PFSK-1 (cell line): ENCODE data around the gene MBNL2.

Experiments
- FOXP2 ChIP-seq: optimal IDR thresholded peaks from 2 replicates; pipeline ENCODE3; 2011; ENCODE audit warnings: borderline replicate concordance, control low read depth, inconsistent platforms; ENCODE audit not compliant: insufficient read depth; ENCODE audit errors: extremely low read length, extremely low read depth
- POLR2AphosphoS5 ChIP-seq: IDR thresholded peaks from 2 replicates; pipeline ENCODE4 v1.6.1; 2012; ENCODE audit warnings: low read depth, mild to moderate bottlenecking, control low read depth, low read length, moderate library complexity
- SIN3A ChIP-seq: IDR thresholded peaks from 2 replicates; pipeline ENCODE4 v1.6.1; 2012; ENCODE audit warnings: mild to moderate bottlenecking, low read length, moderate library complexity, borderline replicate concordance; ENCODE audit not compliant: insufficient read depth
- TAF1 ChIP-seq: IDR thresholded peaks from 2 replicates; pipeline ENCODE4 v1.6.1; 2012; ENCODE audit warnings: low read length, control low read depth, borderline replicate concordance; ENCODE audit not compliant: insufficient read depth
- TF ChIP-seq, protein P1 (sequence below), 2 experiments: IDR thresholded peaks; 2 replicates each; pipeline versions ENCODE4 v1.6.1 to v1.8.0; 2011 to 2012; ENCODE audit warnings: low read depth in 2 of 2, low read length in 2 of 2, control low read depth in 1 of 2, inconsistent platforms in 1 of 2, mild to moderate bottlenecking in 1 of 2, moderate library complexity in 1 of 2; ENCODE audit not compliant: insufficient read depth in 1 of 2

The MBNL2 gene

DNA sequence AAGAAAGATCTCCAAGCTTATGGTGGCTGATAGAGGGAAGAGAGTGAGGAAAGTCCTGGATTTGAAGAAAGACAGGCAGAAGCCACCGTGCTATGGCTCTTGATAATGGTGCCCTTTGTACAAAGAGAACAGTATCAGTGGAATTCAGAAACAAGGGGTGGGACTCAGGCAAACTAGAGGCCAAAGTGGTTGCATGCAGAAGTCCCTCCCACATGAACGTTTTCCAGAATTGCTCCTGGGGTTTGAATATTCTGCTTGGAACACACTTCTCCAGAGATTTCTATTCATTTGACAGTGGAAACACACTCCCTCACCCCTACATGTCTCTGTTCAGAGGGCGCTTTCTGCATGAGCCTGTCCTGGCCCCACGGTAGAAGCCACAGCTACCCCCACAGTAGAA lies 10.1 kb upstream of the MBNL2 start:
- TF ChIP-seq POLR2AphosphoS5, result no peak
- no peak for TF ChIP-seq TAF1
- TF ChIP-seq FOXP2, result no peak
- TF ChIP-seq, protein P1, sequence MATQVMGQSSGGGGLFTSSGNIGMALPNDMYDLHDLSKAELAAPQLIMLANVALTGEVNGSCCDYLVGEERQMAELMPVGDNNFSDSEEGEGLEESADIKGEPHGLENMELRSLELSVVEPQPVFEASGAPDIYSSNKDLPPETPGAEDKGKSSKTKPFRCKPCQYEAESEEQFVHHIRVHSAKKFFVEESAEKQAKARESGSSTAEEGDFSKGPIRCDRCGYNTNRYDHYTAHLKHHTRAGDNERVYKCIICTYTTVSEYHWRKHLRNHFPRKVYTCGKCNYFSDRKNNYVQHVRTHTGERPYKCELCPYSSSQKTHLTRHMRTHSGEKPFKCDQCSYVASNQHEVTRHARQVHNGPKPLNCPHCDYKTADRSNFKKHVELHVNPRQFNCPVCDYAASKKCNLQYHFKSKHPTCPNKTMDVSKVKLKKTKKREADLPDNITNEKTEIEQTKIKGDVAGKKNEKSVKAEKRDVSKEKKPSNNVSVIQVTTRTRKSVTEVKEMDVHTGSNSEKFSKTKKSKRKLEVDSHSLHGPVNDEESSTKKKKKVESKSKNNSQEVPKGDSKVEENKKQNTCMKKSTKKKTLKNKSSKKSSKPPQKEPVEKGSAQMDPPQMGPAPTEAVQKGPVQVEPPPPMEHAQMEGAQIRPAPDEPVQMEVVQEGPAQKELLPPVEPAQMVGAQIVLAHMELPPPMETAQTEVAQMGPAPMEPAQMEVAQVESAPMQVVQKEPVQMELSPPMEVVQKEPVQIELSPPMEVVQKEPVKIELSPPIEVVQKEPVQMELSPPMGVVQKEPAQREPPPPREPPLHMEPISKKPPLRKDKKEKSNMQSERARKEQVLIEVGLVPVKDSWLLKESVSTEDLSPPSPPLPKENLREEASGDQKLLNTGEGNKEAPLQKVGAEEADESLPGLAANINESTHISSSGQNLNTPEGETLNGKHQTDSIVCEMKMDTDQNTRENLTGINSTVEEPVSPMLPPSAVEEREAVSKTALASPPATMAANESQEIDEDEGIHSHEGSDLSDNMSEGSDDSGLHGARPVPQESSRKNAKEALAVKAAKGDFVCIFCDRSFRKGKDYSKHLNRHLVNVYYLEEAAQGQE (IDR thresholded peaks at IDR 0.05; ENCODE audit: insufficient read depth in 1 of 2, low read depth in 2 of 2, low read length in 2 of 2), result no peak
- TF ChIP-seq SIN3A, result no peak

DNA sequence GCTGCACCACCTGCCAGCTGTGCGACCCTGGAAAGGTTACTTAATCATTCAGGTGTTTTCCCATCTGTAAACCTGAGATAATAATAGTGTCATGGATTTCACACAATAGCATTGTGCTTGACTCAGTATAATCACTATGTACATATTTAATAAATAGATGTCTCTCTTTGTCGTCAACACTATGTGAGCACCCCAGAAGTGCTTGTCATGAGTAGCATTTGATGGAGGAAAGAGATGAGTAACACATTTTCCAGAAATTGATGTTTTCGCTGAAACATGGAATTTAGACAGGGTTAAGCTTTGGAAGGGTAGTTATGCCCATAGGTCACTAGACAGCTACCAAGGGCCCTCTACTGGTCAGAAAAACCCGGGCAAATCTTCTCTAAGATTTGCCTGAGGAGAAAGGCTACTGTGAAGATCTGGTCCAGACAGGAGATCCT lies 9.5 kb upstream of the MBNL2 start:
- TF ChIP-seq SIN3A, result no peak
- no peak for TF ChIP-seq FOXP2
- TF ChIP-seq, protein P1 (IDR thresholded peaks at IDR 0.05; ENCODE audit: insufficient read depth in 1 of 2, low read depth in 2 of 2, low read length in 2 of 2), result no peak
- TF ChIP-seq POLR2AphosphoS5, result no peak
- TF ChIP-seq TAF1, result no peak

DNA sequence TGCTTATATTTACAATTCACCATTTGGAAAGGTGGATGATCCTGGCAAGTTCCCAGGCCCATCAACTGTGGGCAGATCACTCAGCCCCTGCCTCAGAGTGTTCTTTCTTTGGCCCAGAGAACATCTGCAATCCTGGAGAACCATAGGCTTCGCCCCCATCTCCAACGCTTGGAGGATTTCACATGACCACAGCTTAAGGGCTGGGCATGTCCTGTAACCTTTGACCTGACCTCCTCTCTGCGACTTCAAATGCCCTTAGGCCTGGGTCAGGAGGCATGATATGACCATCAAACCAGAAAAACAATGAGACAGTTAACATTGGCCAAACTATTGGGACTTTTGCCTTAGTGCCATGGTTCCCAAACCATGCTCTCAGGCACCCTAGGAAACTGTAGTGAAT lies 7.2 kb upstream of the MBNL2 start:
- TF ChIP-seq TAF1, result no peak
- no peak for TF ChIP-seq FOXP2

DNA sequence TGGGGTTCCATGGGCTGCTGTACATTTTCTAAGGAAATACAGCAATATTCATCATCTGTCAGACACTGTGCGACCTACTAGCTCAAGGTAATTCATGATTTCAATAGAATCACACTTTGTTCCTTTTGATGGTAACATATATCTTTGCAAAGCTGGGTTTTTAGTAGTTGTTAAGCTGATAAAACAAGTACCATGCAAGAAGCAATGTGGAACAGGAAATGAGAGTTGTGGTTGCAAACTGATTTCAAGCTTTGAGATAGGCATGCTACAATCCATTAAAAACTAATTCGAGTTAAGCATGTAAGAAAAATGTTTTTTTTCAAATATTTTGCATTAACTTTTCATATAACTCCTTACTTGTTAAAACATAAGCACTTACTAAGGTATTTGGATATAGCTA lies 6.8 kb upstream of the MBNL2 start:
- TF ChIP-seq, protein P1 (IDR thresholded peaks at IDR 0.05; ENCODE audit: insufficient read depth in 1 of 2, low read depth in 2 of 2, low read length in 2 of 2), result no peak
- TF ChIP-seq SIN3A (no peak), TAF1 (no peak), FOXP2 (no peak), POLR2AphosphoS5 (no peak)

DNA sequence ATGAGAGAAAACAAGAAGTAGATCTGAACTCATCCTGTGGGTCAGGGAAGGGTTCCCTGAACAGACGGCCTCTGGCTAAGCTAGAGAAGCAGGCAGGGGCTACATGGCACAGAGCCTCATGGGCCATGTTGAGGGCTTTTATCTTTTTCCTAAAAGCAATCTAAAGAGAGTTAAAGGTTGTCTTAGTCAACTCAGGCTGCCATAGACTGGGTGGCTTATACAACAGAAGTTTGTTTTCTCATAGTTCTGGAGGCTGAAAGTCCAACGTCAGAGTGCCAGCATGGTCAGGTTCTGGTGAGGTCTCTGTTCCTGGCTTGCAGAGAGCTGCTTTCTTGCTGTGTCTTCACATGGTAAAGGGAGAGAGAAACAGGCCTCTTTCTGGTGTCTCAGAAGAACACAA lies 2.9 kb upstream of the MBNL2 start:
- TF ChIP-seq TAF1, result no peak
- no peak for TF ChIP-seq POLR2AphosphoS5
- TF ChIP-seq, protein P1 (IDR thresholded peaks at IDR 0.05; ENCODE audit: insufficient read depth in 1 of 2, low read depth in 2 of 2, low read length in 2 of 2), result no peak
- no peak for TF ChIP-seq SIN3A
- TF ChIP-seq FOXP2, result no peak
